GM19099 (cell line): ENCODE data around the gene S100A1.

ENCODE experiments used
- POLR2A ChIP-seq: IDR thresholded peaks from 3 replicates; pipeline ENCODE4 v1.6.1; 2011; ENCODE audit warnings: low read depth; ENCODE audit not compliant: insufficient read length; ENCODE audit errors: extremely low read depth

Gene S100A1

GRCh38 chr1:153608742-153609584, 19.3 kb upstream of the S100A1 start:
- no peak for TF ChIP-seq POLR2A

- TF ChIP-seq POLR2A: no peak
These were observed 18.7 kb upstream of the S100A1 start for GRCh38 chr1:153609585-153609907.

GRCh38 chr1:153610334-153610733, 17.9 kb upstream of the S100A1 start:
- TF ChIP-seq POLR2A: no peak

- no peak for TF ChIP-seq POLR2A
These were observed 17.4 kb upstream of the S100A1 start for GRCh38 chr1:153610811-153611301.

GRCh38 chr1:153611356-153611755, 16.9 kb upstream of the S100A1 start:
- no peak for TF ChIP-seq POLR2A

GRCh38 chr1:153612111-153612754, 16.0 kb upstream of the S100A1 start:
- TF ChIP-seq POLR2A: no peak

- no peak for TF ChIP-seq POLR2A
These were observed 15.4 kb upstream of the S100A1 start, which contains the start of gene S100A16 for GRCh38 chr1:153612755-153613331. S100A16 (minus strand) TSS chr1:153613137; CDS start chr1:153608151, 4,986 bp downstream.

GRCh38 chr1:153613406-153613805, 14.8 kb upstream of the S100A1 start:
- no peak for TF ChIP-seq POLR2A

GRCh38 chr1:153614189-153614900, 13.9 kb upstream of the S100A1 start:
- TF ChIP-seq POLR2A: no peak

GRCh38 chr1:153614906-153615305, 13.3 kb upstream of the S100A1 start:
- no peak for TF ChIP-seq POLR2A

- TF ChIP-seq POLR2A: no peak
These were observed 12.8 kb upstream of the S100A1 start for GRCh38 chr1:153615406-153615805.

GRCh38 chr1:153616144-153616916, 11.9 kb upstream of the S100A1 start, which contains the start of gene S100A14:
S100A14 (minus strand) TSS chr1:153616325; CDS start chr1:153615858, 467 bp downstream.
- no peak for TF ChIP-seq POLR2A

- no peak for TF ChIP-seq POLR2A
These were observed 11.3 kb upstream of the S100A1 start for GRCh38 chr1:153616917-153617311.

- no peak for TF ChIP-seq POLR2A
These were observed 10.6 kb upstream of the S100A1 start for GRCh38 chr1:153617663-153618062.
